Endometrial microvascular endothelial cells (primary cell): Measurements from ENCODE around the gene PGA3. TPM values are rescaled to one million over a fixed set of nuclear protein-coding genes. Genes with fewer than 3 reads are reported as not detected.
"Not testable (repeated sequence)": the region's sequence is repeated elsewhere in the genome, so short reads cannot be mapped to it uniquely, and the experiment has no call there.

Experiments used
- in situ Hi-C: cut with HindIII; loops from 2 replicates; pipeline ENCODE4 v1.10.0; 2017; ENCODE audit warnings: low sequenced_read_pairs, low pct_unique_long_range_greater_than_20kb; ENCODE audit errors: inconsistent ontology term
- total RNA-seq: library from RNA; depleted of rRNA; stranded (reverse); fragments of >200 nt; gene quantifications from one replicate; pipeline ENCODE4 v1.2.3, GENCODE V29; 2015; ENCODE audit errors: inconsistent ontology term

The PGA3 gene
- total RNA-seq, 1 donor from 2014 or later: not detected

GRCh38 chr11:61168800-61169199 lies 34.5 kb upstream of the PGA3 start:
- in situ Hi-C loops: no loop called here

GRCh38 chr11:61170566-61170965 lies 32.7 kb upstream of the PGA3 start:
- in situ Hi-C loops: no loop called here

DNA sequence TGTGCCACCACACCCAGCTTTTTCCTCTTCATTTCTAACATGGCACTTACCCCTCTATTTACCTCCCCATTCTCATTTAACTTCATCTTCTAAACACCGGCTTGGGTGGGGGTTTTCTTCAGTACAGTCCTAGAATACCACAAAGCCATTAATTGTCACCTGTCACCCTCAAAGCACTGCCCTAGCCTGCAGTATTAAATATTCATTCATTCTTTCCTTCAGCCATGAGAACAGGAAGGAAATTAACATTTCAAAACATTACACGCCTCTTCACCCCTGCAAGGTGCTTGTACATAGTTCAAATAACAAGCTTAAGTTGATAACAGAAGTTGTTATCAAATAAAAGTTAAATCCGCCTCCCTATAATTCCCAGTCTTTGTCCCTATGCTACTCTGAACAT lies 31.4 kb upstream of the PGA3 start:
- in situ Hi-C loops: no loop called here

- in situ Hi-C loops: no loop called here
Measured at GRCh38 chr11:61172356-61172755, 31.0 kb upstream of the PGA3 start.

DNA sequence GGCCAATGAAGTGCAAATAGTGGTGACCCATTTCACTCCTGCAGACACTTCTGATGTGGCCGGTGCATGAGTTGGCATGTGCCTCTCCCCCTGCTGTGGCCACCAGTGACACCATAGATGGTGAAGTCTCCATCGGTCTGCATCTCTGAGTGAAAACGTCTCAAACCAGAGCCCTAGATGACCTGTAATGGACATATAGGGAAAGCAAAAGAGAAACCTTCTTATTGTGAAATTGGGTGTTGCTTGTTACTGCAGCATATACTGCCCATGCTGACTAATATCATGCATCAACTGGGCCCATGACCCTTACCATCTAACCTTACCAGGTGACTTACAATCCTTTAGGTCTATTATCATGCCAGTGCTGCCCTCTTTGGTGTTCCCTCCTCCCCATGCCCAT lies 30.4 kb upstream of the PGA3 start:
- in situ Hi-C loops: no loop called here

DNA sequence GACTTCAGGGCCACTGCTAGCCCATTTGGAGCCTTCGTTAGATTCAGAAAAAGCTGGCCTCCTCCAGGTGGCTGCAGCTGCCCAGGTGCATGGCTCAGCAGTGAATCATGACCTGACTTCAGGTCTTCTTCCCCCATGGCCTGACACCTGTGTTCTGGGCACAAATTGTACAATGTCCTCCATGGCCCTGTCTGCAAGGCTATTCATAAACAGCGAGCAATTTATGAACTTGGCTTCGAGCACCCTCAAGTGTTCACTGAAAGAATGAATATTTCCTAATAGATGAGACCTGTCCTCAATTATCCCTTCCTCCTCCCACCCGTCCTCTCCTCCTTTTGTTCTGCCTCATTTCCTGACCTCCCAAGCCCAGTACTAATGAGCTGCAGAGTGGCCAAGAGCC lies 29.9 kb upstream of the PGA3 start:
- in situ Hi-C loops: no loop called here

GRCh38 chr11:61174273-61174672 lies 29.0 kb upstream of the PGA3 start:
- in situ Hi-C loops: no loop called here

GRCh38 chr11:61174949-61175348 lies 28.4 kb upstream of the PGA3 start:
- in situ Hi-C loops: no loop called here

- in situ Hi-C loops: no loop called here
Measured at GRCh38 chr11:61176446-61176845, 26.9 kb upstream of the PGA3 start.

DNA sequence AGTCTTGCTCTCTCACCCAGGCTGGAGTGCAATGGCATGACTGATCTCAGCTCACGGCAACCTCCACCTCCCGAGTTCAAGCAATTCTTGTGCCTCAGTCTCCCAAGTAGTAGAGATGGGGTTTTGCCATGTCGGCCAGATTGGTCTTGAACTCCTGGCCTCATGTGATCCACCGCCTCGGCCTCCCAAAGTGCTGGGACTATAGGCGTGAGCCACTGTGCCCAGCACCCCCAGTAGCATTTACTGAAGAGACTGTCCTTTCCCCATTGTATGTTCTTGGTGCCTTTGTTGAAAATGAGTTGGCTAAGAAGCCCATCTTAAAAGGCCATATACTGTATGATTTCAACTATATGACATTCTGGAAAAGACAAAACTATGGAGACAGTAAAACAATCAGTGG lies 23.1 kb upstream of the PGA3 start:
- in situ Hi-C loops: not testable (repeated sequence)

GRCh38 chr11:61181489-61181888 lies 21.8 kb upstream of the PGA3 start:
- in situ Hi-C loops: no loop called here

DNA sequence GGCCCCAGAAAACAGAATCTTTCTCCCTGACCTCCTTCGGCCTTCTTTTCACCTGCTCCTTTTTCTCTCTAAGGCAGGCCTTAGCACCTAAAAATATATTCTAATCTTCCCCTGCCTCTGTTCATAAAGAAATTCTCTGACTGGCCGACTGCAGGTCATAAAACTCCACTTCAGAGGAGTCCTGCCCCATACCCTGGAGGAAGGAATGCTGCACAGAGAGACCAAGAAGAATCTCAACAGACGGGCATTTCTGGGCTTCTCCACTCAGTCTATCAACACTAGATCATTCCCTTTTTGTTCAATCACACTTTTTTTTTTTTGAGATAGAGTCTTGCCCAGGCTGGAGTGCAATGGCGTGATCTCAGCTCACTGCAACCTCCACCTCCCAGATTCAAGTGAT lies 19.7 kb upstream of the PGA3 start:
- in situ Hi-C loops: no loop called here

DNA sequence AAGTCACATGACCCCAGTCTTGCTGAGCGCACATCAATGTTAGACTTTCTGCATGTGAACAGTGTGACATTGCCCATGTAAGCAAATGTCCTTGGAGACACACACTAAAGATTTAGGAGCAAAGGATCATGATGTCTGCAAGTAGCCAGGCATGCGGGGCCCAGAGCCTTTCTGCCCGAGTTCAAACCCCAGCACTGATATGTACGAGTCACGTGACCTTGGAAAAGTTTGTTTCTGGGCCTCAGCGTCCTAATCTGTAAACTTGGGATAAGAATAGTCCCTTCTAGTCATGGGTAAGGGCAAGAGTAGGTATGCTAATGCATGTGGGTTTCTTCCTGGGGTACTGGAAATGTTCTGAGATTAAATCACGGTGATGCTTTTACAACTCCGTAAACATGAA lies 16.8 kb upstream of the PGA3 start:
- in situ Hi-C loops: no loop called here

GRCh38 chr11:61187505-61188130 lies 15.7 kb upstream of the PGA3 start:
- in situ Hi-C loops: no loop called here

- in situ Hi-C loops: no loop called here
Measured at GRCh38 chr11:61189933-61190332, 13.4 kb upstream of the PGA3 start.

- in situ Hi-C loops: no loop called here
Measured at GRCh38 chr11:61193596-61193995, 9.7 kb upstream of the PGA3 start.

DNA sequence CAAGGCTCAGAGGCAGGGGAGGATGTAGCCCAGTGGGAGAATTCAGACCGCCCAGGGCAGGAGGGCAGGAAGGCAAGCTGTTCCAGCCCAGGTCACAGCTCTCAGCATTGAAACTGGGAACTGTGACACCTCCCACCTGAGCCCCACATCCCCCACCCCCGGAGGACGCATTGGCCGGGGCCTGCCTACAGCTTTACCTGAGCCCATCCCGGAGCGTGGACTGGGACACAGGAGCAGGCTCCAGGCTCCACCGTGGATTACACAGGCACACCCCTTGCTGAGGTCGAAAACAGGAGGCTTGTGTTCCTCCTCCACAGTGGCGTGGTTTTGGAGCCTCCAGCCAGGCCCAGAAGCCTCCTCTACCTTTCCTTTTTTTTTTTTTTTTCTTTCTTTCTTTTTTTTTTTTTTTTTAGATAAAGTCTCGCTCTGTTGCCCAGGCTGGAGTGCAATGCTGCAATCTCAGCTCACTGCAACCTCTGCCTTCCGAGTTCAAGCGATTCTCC lies 9.1 kb upstream of the PGA3 start:
- in situ Hi-C loops: no loop called here

DNA sequence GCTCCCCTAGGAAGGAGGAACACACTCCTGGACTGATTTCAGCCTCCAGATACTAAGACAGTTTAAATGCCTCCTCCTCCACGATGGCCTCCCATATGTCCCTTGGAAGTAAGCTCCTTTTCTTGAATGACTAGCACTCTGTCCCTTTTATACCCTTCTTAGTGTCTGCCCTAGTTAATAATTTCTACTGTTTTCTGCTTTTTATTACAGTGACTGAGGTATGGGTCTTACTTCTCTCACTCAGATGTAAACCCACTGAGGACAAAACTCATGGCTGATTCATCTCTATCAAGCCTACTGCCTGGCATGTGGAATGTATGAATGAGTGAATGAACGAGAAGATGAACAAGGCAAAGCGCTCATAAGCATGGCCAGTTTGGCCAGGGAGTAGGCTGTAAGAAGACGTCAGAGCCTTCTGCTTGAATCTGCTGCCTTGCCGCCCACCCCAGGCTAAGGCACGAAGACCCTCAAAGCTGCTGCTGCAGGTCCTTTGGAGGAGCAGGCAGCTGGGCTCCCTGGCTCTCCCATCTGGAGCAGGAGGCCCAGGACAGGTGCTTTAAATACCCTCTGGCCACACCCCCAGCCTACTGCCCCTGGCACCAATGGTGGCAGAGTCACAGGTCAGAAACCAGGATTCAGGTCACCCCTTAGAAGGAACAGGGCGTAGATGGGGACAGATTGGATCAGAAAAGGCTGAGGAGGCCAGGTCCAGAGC lies 8.2 kb upstream of the PGA3 start:
- in situ Hi-C loops: no loop called here

- in situ Hi-C loops: no loop called here
Measured at GRCh38 chr11:61195719-61196118, 7.6 kb upstream of the PGA3 start.

DNA sequence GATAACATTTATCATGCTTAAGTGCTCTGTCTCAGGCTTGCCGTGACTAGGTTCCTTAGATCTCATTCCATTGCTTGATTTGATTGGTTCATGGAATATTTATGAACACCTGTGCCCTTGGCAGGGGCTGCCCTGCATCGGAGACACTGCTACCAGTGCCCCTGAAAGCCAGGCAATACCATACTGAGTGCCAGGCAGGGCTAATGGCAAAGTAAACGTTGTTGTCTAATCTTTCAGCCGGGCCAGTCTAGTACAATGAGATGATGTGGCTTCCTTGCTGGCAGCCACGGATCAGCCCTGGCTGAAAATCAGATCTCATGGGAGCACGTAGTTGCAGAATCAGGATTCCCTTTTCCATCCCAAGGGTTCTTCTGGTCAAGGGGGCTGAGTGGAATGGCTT lies 5.0 kb upstream of the PGA3 start:
- in situ Hi-C loops: no loop called here
